Measurements from ENCODE around the gene DLX4. TPM values are rescaled to one million over a fixed set of nuclear protein-coding genes. Genes with fewer than 3 reads are reported as not detected.

The DLX4 gene
- total and polyA plus RNA-seq, 12 donors, result 0.03 to 0.26 TPM; not detected in 10

DNA sequence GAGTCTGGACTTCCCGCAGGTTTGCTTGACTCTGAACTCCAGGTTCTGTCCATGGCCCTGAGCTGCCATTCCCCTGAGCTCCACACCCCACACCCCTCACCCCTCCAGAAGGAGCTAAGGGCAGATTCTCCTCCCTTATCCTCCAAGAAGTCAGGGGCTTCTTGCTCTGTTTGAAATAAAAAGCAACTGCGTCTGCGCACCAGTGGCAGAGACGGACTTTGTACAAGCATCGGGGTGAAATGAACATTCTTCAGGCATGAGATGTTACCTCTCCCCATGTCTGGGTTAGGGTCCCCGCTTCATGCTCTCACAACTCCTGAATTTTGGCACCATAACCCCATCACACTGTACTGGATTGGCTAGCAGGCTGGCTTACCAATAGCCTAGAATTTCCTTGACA is 36.1 kb upstream of the DLX4 start:
- H3K36me3 ChIP-seq, result no peaks in the 10 kb centered on the region
- TF ChIP-seq, protein P1, sequence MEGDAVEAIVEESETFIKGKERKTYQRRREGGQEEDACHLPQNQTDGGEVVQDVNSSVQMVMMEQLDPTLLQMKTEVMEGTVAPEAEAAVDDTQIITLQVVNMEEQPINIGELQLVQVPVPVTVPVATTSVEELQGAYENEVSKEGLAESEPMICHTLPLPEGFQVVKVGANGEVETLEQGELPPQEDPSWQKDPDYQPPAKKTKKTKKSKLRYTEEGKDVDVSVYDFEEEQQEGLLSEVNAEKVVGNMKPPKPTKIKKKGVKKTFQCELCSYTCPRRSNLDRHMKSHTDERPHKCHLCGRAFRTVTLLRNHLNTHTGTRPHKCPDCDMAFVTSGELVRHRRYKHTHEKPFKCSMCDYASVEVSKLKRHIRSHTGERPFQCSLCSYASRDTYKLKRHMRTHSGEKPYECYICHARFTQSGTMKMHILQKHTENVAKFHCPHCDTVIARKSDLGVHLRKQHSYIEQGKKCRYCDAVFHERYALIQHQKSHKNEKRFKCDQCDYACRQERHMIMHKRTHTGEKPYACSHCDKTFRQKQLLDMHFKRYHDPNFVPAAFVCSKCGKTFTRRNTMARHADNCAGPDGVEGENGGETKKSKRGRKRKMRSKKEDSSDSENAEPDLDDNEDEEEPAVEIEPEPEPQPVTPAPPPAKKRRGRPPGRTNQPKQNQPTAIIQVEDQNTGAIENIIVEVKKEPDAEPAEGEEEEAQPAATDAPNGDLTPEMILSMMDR (IDR thresholded peaks at IDR 0.05), result no peak
- peaks cover 0 to 65% (median 42%) of the 10 kb centered on the region in 7 donors for H3K27me3 ChIP-seq
- peaks cover 0 to 5% (median 0%) of the 10 kb centered on the region in 9 donors for H3K4me1 ChIP-seq
- WGBS, 2 donors, result 86 to 89% methylated on average over 6 of the region's 6 CpGs
- DNase-seq (no peak), ATAC-seq (no peak)
- no peak overlapping the region for H3K27ac ChIP-seq
- intact Hi-C loops (cut with DNase I), result loop anchor here in 1 of 10 donors (10.0 kb wide), 1 partner anchor 58 kb away; no protein-coding TSS in a partner anchor
- no peak overlapping the region for H3K4me3 ChIP-seq
- H3K9me3 ChIP-seq, result no peaks in the 10 kb centered on the region

DNA sequence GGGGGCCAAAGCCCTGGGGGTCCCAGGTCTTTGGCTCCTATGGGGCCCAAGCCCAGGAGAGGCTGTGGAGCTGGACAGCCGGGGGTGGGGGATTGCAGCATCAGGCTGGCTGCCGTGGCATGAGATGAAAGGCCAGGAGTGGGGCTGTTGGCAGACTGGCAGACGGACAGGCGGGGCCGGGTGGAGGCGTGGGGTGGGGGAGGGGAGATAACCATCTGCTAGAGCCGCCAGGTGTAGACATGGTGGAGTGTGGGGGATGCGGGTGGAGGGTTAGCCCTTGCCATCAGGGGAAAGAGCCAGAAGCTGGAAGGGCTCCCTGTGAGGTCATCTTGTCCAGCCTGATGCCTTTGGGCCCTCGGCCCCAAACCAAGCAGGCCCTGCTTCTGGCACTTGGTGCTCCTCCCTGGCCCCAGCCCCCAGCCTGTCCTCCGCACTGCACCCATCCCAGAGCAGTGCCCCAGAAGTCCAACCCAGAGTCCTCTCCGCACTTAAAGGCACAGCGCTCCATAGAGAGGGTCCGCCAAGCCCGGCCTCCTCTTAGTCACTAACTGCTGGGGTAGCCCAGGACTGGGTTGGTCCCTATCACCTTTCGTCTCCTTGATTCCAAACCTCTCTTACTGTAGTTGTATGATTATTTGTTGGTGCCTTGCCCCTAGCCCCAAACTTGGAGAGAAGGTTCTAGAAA is 33.3 kb upstream of the DLX4 start:
- H3K27me3 ChIP-seq, result peaks cover 0 to 59% (median 42%) of the 10 kb centered on the region in 7 donors
- no peaks in the 10 kb centered on the region for H3K4me1 ChIP-seq
- TF ChIP-seq, protein P1 (IDR thresholded peaks at IDR 0.05), result no peak
- H3K9me3 ChIP-seq, result no peaks in the 10 kb centered on the region
- no peak for ATAC-seq
- 68 to 74% methylated on average over 13 to 15 of the region's 15 CpGs for WGBS, 2 donors
- H3K4me3 ChIP-seq, result no peak overlapping the region
- no peaks in the 10 kb centered on the region for H3K36me3 ChIP-seq
- no peak overlapping the region for H3K27ac ChIP-seq
- intact Hi-C loops (cut with DNase I), result loop anchor here in 1 of 10 donors (10.0 kb wide), 1 partner anchor 61 kb away; no protein-coding TSS in a partner anchor
- no peak for DNase-seq

DNA sequence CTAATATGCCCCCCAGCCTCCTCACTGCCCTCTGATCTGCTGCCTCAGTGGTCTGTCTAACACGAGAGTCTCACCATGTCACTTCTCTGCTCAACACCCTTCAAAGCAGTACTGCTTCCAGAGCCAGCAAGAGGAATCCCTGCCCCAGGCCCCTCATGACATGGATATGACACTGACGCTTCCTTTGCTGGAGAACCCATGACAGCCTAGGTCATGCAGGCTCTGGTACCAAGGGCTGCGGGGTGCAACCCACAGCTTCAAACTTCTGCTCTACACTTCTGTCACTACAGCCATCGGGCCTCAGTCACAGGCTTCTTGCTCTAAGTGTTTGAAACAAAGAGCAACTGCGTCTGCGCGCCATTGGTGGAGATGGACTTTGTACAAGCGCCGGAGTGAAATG is 32.6 kb upstream of the DLX4 start:
- H3K9me3 ChIP-seq, result no peaks in the 10 kb centered on the region
- no peak for DNase-seq
- intact Hi-C loops (cut with DNase I), result loop anchor here in 1 of 10 donors (10.0 kb wide), 1 partner anchor 62 kb away; no protein-coding TSS in a partner anchor
- no peak for ATAC-seq
- WGBS, 2 donors, result 88 to 91% methylated on average over 9 of the region's 9 CpGs
- H3K36me3 ChIP-seq, result no peaks in the 10 kb centered on the region
- H3K27ac ChIP-seq, result no peak overlapping the region
- TF ChIP-seq, protein P1 (IDR thresholded peaks at IDR 0.05), result no peak
- H3K4me3 ChIP-seq, result no peak overlapping the region
- peaks cover 0 to 59% (median 42%) of the 10 kb centered on the region in 7 donors for H3K27me3 ChIP-seq
- H3K4me1 ChIP-seq, result no peaks in the 10 kb centered on the region

DNA sequence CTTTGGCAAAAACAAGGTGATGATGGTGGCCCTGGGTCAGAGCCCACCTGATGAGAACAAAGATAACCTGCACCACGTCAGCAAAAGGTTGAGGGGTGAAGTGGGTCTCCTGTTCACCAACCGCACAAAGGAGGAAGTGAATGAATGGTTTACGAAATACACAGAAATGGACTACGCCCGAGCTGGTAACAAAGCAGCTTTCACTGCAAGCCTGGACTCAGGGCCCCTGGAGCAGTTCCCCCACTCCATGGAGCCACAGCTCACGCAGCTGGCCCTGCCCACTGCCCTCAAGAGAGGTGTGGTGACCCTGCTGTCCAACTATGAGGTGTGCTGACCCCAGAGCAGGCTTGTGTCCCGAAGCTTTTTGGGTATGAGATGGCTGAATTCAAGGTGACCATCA is 29.7 kb upstream of the DLX4 start:
- DNase-seq (no peak), ATAC-seq (no peak)
- TF ChIP-seq, protein P1 (IDR thresholded peaks at IDR 0.05), result no peak
- Histone ChIP-seq H3K27me3 (peaks cover 0 to 68% (median 51%) of the 10 kb centered on the region in 7 donors), H3K36me3 (no peaks in the 10 kb centered on the region), H3K4me1 (no peaks in the 10 kb centered on the region), H3K9me3 (no peaks in the 10 kb centered on the region), H3K27ac (no peak overlapping the region), H3K4me3 (no peak overlapping the region)
- intact Hi-C loops (cut with DNase I), result loop anchor here in 1 of 10 donors (10.0 kb wide), 1 partner anchor 65 kb away; no protein-coding TSS in a partner anchor
- WGBS, 2 donors, result 73 to 83% methylated on average over 7 of the region's 7 CpGs
